ENCODE data around the gene RAPGEF4. TPM values are rescaled to one million over a fixed set of nuclear protein-coding genes. Genes with fewer than 3 reads are reported as not detected.
"Not testable (repeated sequence)": the region's sequence is repeated elsewhere in the genome, so short reads cannot be mapped to it uniquely, and the experiment has no call there.

RAPGEF4 gene
- total and polyA plus RNA-seq, 12 donors, result 1.2 to 11.2 (median 7.9) TPM

GRCh38 chr2:172791953-172792352 is 56.3 kb downstream of the RAPGEF4 start:
- Histone ChIP-seq H3K27me3 (no peaks in the 10 kb centered on the region), H3K9me3 (no peaks in the 10 kb centered on the region), H3K4me3 (no peak overlapping the region), H3K4me1 (peaks cover 0 to 8% (median 0%) of the 10 kb centered on the region in 9 donors), H3K27ac (no peak overlapping the region), H3K36me3 (no peaks in the 10 kb centered on the region)
- WGBS, 2 donors, result 86 to 91% methylated on average over 4 of the region's 4 CpGs
- ATAC-seq (no peak), DNase-seq (no peak)
- intact Hi-C loops (cut with DNase I), result no loop called here
- TF ChIP-seq CTCF (IDR thresholded peaks at IDR 0.05), result no peak

GRCh38 chr2:172792711-172793110 is 57.1 kb downstream of the RAPGEF4 start:
- Histone ChIP-seq H3K36me3 (no peaks in the 10 kb centered on the region), H3K4me1 (peaks cover 0 to 8% (median 0%) of the 10 kb centered on the region in 9 donors), H3K27ac (no peak overlapping the region), H3K9me3 (no peaks in the 10 kb centered on the region), H3K4me3 (no peak overlapping the region), H3K27me3 (no peaks in the 10 kb centered on the region)
- DNase-seq (no peak), ATAC-seq (no peak)
- TF ChIP-seq CTCF (IDR thresholded peaks at IDR 0.05), result no peak
- intact Hi-C loops (cut with DNase I), result no loop called here

- H3K27ac ChIP-seq, H3K27me3 ChIP-seq, H3K4me3 ChIP-seq, H3K36me3 ChIP-seq, ATAC-seq, DNase-seq, H3K4me1 ChIP-seq: not testable (repeated sequence)
- 83 to 86% methylated on average over 1 of the region's 1 CpG for WGBS, 2 donors
- intact Hi-C loops (cut with DNase I), result loop anchor here in 4 of 10 donors (10.0 kb wide), 4 partner anchors 211 to 411 kb away; no protein-coding TSS in a partner anchor
- H3K9me3 ChIP-seq, result peaks cover 0 to 14% (median 5%) of the 10 kb centered on the region in 11 donors
Observed at GRCh38 chr2:172803308-172803707, 67.7 kb downstream of the RAPGEF4 start.

- Histone ChIP-seq H3K9me3 (peaks cover 0 to 14% (median 5%) of the 10 kb centered on the region in 11 donors), H3K27ac (no peak overlapping the region), H3K4me1 (peaks cover 0 to 6% (median 0%) of the 10 kb centered on the region in 9 donors), H3K27me3 (no peaks in the 10 kb centered on the region), H3K4me3 (no peak overlapping the region), H3K36me3 (no peaks in the 10 kb centered on the region)
- no peak for TF ChIP-seq CTCF (IDR thresholded peaks at IDR 0.05)
- 78 to 81% methylated on average over 4 of the region's 4 CpGs for WGBS, 2 donors
- DNase-seq (no peak), ATAC-seq (no peak)
- intact Hi-C loops (cut with DNase I), result loop anchor here in 4 of 10 donors (10.0 kb wide), 4 partner anchors 210 to 410 kb away; no protein-coding TSS in a partner anchor
Observed at GRCh38 chr2:172804423-172804822, 68.8 kb downstream of the RAPGEF4 start.

- intact Hi-C loops (cut with DNase I), result loop anchor here (1.0 to 10.0 kb wide), 14 partner anchors 56 to 408 kb away; no protein-coding TSS in a partner anchor
- peaks cover 0 to 4% (median 0%) of the 10 kb centered on the region in 7 donors for H3K27me3 ChIP-seq
- 0 to 1% methylated on average over 2 of the region's 2 CpGs for WGBS, 2 donors
- H3K9me3 ChIP-seq, result peaks cover 0 to 14% (median 5%) of the 10 kb centered on the region in 11 donors
- H3K4me3 ChIP-seq, result no peak overlapping the region
- ATAC-seq (peak in 4 of 8 donors; percentile 41 to 66 (median 50)), DNase-seq (peak in 1 of 2 donors; percentile 25)
- peak; percentile 68 to 94 (median 90) for TF ChIP-seq CTCF (IDR thresholded peaks at IDR 0.05)
- H3K4me1 ChIP-seq, result peaks cover 0 to 6% (median 0%) of the 10 kb centered on the region in 9 donors
- H3K27ac ChIP-seq, result no peak overlapping the region
- H3K36me3 ChIP-seq, result no peaks in the 10 kb centered on the region
Observed at GRCh38 chr2:172806493-172806892, 70.8 kb downstream of the RAPGEF4 start.
